GM12891 (cell line): ENCODE measurements around the gene DNAJC28.

Source experiments
- PAX5 ChIP-seq: IDR thresholded peaks from 2 replicates; pipeline ENCODE4 v1.6.1; 2011; ENCODE audit warnings: low read length, moderate library complexity, mild to moderate bottlenecking; ENCODE audit not compliant: insufficient read depth, severe bottlenecking
- POLR2A ChIP-seq: IDR thresholded peaks from 2 replicates; pipeline ENCODE4 v1.6.1; 2011; ENCODE audit warnings: low read depth, low read length, control low read depth
- POLR2AphosphoS5 ChIP-seq: IDR thresholded peaks from 2 replicates; pipeline ENCODE4 v1.6.1; 2011; ENCODE audit warnings: low read depth, low read length, control low read depth
- POU2F2 ChIP-seq: IDR thresholded peaks from 2 replicates; pipeline ENCODE4 v1.6.1; 2011; ENCODE audit warnings: low read depth, mild to moderate bottlenecking, control low read depth, low read length, moderate library complexity
- SPI1 ChIP-seq: IDR thresholded peaks from 2 replicates; pipeline ENCODE4 v1.6.1; 2011; ENCODE audit warnings: low read depth, low read length, control low read depth
- TAF1 ChIP-seq: IDR thresholded peaks from 2 replicates; pipeline ENCODE4 v1.6.1; 2011; ENCODE audit warnings: low read depth, low read length, control low read depth

DNA sequence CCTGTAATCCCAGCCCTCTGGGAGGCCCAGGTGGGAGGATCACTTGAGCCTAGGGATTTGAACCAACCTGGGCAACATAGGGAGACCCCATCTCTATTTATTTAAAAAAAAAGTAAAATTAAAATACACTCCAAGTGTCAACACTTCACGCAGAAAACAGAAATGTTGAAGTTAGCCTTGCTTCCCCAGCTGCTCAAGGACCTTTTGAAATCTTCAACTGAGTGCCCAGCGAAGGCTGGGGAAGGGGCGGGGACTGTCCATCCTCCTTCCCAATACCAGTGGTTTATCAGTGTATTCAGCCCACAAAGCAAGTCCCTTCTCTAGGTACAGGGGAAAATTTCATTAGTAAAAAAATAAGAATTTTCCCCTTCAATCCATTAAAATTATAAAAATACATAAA is 2.2 kb upstream of the DNAJC28 start:
- TF ChIP-seq SPI1 = no peak
- no peak for TF ChIP-seq TAF1
- TF ChIP-seq POLR2A = no peak
- no peak for TF ChIP-seq POLR2AphosphoS5
- no peak for TF ChIP-seq POU2F2
- no peak for TF ChIP-seq PAX5
